A549 (cell line): ENCODE measurements around the gene ROBO1. TPM values are rescaled to one million over a fixed set of nuclear protein-coding genes. Genes with fewer than 3 reads are reported as not detected.

Experiments
- ATAC-seq, 2 experiments: fragments of 200-7000 bp in 1 of 2; fragments of >200 bp in 1 of 2; cut with Nextera tagmentation in 1 of 2; cut with Tn5 transposase in 1 of 2; 3 replicates each; pipeline versions ENCODE4 v1.8.0 to v1.9.1; 2018 to 2020; ENCODE audit warnings: mild to moderate bottlenecking in 1 of 2, moderate library complexity in 1 of 2
- CTCF ChIA-PET: fragments of 300-600 bp; sonication (Branson Sonifier 250); formaldehyde crosslinking; extraction: SDS; loops from one replicate; lab custom pipeline; 2021; ENCODE audit warnings: antibody characterized with exemption, inconsistent platforms; lab: Yijun Ruan, JAX
- POLR2A ChIA-PET: fragments of 350-600 bp; formaldehyde crosslinking; extraction: SDS; loops from one replicate; lab custom pipeline; 2021; ENCODE audit warnings: antibody characterized with exemption, inconsistent platforms; lab: Yijun Ruan, JAX
- DNase-seq, 2 experiments: peaks; one replicate each; pipeline versions ENCODE4 v3.0.0 to v3.0.0-alpha.2; 2011 to 2016; ENCODE audit warnings: low read depth in 1 of 2, low spot score in 1 of 2
- FAIRE-seq: peaks from 2 replicates; lab custom pipeline; 2011; peaks lifted over from hg19 to GRCh38; lab: Jason Lieb, UNC
- H3K27ac ChIP-seq, 2 experiments: fragments of >200 bp; sonication (Bioruptor Twin); formaldehyde crosslinking; 3 replicates each; pipeline ENCODE4 v1.5.1; 2016 to 2017
- H3K4me1 ChIP-seq: fragments of >200 bp; sonication (Bioruptor Twin); formaldehyde crosslinking; 3 replicates; pipeline ENCODE4 v1.6.1; 2016
- H3K4me2 ChIP-seq: fragments of >200 bp; sonication (Bioruptor Twin); formaldehyde crosslinking; 3 replicates; pipeline ENCODE4 v1.6.1; 2016
- H3K4me3 ChIP-seq: fragments of >200 bp; sonication (Bioruptor Twin); formaldehyde crosslinking; 3 replicates; pipeline ENCODE4 v1.5.1; 2016
- H3K9me3 ChIP-seq: fragments of >200 bp; sonication (Bioruptor Twin); formaldehyde crosslinking; 3 replicates; pipeline ENCODE4 v1.6.1; 2016
- CEBPB ChIP-seq, 2 experiments: fragments of >200 bp in 1 of 2; sonication (Bioruptor Twin) in 1 of 2; formaldehyde crosslinking in 1 of 2; IDR thresholded peaks; 2 replicates each; pipeline ENCODE4 v1.6.1; 2012 to 2016
- CHD2 ChIP-seq: fragments of 150-350 bp; IDR thresholded peaks from 2 replicates; pipeline ENCODE4 v1.6.1; 2014; ENCODE audit warnings: low read length; ENCODE audit not compliant: partially characterized antibody
- CHD4 ChIP-seq: fragments of 200-600 bp; sonication (generic); IDR thresholded peaks from 2 replicates; pipeline ENCODE4 v1.6.1; 2016; ENCODE audit warnings: antibody characterized with exemption, mild to moderate bottlenecking, borderline replicate concordance
- EHF ChIP-seq: fragments of 250-450 bp; sonication (Bioruptor Pico); IDR thresholded peaks from 2 replicates; pipeline ENCODE4 v1.5.0; 2020; ENCODE audit warnings: mild to moderate bottlenecking
- ESRRA ChIP-seq: fragments of 150-350 bp; IDR thresholded peaks from 2 replicates; pipeline ENCODE4 v1.6.1; 2014; ENCODE audit warnings: mild to moderate bottlenecking, low read length, borderline replicate concordance
- FOSB ChIP-seq: fragments of 250-450 bp; sonication (Bioruptor Pico); IDR thresholded peaks from 2 replicates; pipeline ENCODE4 v1.5.0; 2020; ENCODE audit warnings: mild to moderate bottlenecking, moderate library complexity
- FOXS1 ChIP-seq: fragments of 250-450 bp; sonication (Bioruptor Pico); IDR thresholded peaks from 2 replicates; pipeline ENCODE4 v1.5.0; 2020; ENCODE audit warnings: mild to moderate bottlenecking, moderate library complexity
- GATA3 ChIP-seq: IDR thresholded peaks from 2 replicates; pipeline ENCODE4 v1.6.1; 2012; ENCODE audit warnings: borderline replicate concordance
- HOXA7 ChIP-seq: fragments of 250-450 bp; sonication (Bioruptor Pico); IDR thresholded peaks from 2 replicates; pipeline ENCODE4 v1.5.0; 2020; ENCODE audit warnings: mild to moderate bottlenecking, moderate library complexity
- JUN ChIP-seq, 2 experiments: fragments of >200 bp; sonication (Bioruptor Twin); formaldehyde crosslinking; IDR thresholded peaks; 2 replicates in 1 of 2; 3 replicates in 1 of 2; pipeline ENCODE4 v1.6.1; 2016 to 2017
- KDM1A ChIP-seq: fragments of 200-600 bp; sonication (generic); IDR thresholded peaks from 2 replicates; pipeline ENCODE4 v1.6.1; 2016; ENCODE audit warnings: low read depth, mild to moderate bottlenecking
- MAFK ChIP-seq: fragments of 450-650 bp; IDR thresholded peaks from 2 replicates; pipeline ENCODE4 v1.6.1; 2014; ENCODE audit not compliant: partially characterized antibody
- MAX ChIP-seq: IDR thresholded peaks from 2 replicates; pipeline ENCODE4 v1.6.1; 2012
- MAZ ChIP-seq: fragments of 150-350 bp; IDR thresholded peaks from 2 replicates; pipeline ENCODE4 v1.6.1; 2014; ENCODE audit warnings: antibody characterized with exemption, low read depth, low read length, borderline replicate concordance
- NFE2L2 ChIP-seq: fragments of 150-350 bp; conservative IDR thresholded peaks from 2 replicates; pipeline ENCODE4 v1.6.1; 2014; ENCODE audit warnings: low read length
- NPAS2 ChIP-seq: fragments of 250-450 bp; sonication (Bioruptor Pico); IDR thresholded peaks from 2 replicates; pipeline ENCODE4 v1.8.0; 2022; ENCODE audit warnings: mild to moderate bottlenecking, moderate library complexity, borderline replicate concordance
- NR3C1 ChIP-seq: fragments of >200 bp; sonication (Bioruptor Twin); formaldehyde crosslinking; IDR thresholded peaks from 3 replicates; pipeline ENCODE4 v1.6.1; 2017
- PBX3 ChIP-seq: IDR thresholded peaks from 2 replicates; pipeline ENCODE4 v1.6.1; 2012
- POLR2A ChIP-seq: IDR thresholded peaks from 2 replicates; pipeline ENCODE4 v1.6.1; 2012; ENCODE audit warnings: mild to moderate bottlenecking, low read length
- RAD21 ChIP-seq, 2 experiments: fragments of >200 bp in 1 of 2; sonication (Bioruptor Twin) in 1 of 2; formaldehyde crosslinking in 1 of 2; IDR thresholded peaks in 1 of 2; conservative IDR thresholded peaks in 1 of 2; 2 replicates in 1 of 2; 3 replicates in 1 of 2; pipeline ENCODE4 v1.6.1; 2012 to 2018; ENCODE audit warnings: inconsistent platforms in 1 of 2
- REST ChIP-seq: fragments of 200-600 bp; sonication (generic); IDR thresholded peaks from 2 replicates; pipeline ENCODE4 v1.6.1; 2016; ENCODE audit warnings: antibody characterized with exemption, mild to moderate bottlenecking, moderate library complexity
- SMC3 ChIP-seq: fragments of >200 bp; sonication (Bioruptor Twin); formaldehyde crosslinking; IDR thresholded peaks from 3 replicates; pipeline ENCODE4 v1.6.1; 2018; ENCODE audit warnings: inconsistent platforms
- TFCP2L1 ChIP-seq: fragments of 250-450 bp; sonication (Bioruptor Pico); IDR thresholded peaks from 2 replicates; pipeline ENCODE4 v1.5.0; 2021; ENCODE audit warnings: mild to moderate bottlenecking
- WGBS: methylation state at CpG from one replicate; pipeline ENCODE4 v1.1.6; 2017; ENCODE audit errors: missing lambda C conversion rate; 5-methylcytosine and 5-hydroxymethylcytosine counted together
- polyA plus RNA-seq, 4 experiments: library from polyadenylated mRNA; depleted of rRNA in 3 of 4; stranded (reverse); fragments of >200 nt; fragmentation: RNase III in 1 of 4; extraction: RNeasy Plus Mini Kit Qiagen cat#74134 plus additional on column Dnase treatment in 1 of 4; gene quantifications; 2 replicates in 3 of 4; 3 replicates in 1 of 4; pipeline ENCODE4 v1.2.3, GENCODE V29; 2011 to 2017

ROBO1 gene
- polyA plus RNA-seq, 2 of the 4 experiments (the other 2 are of a cell fraction): 25.3 to 35.6 TPM

GRCh38 chr3:78963771-78964170 is 804.0 kb downstream of the ROBO1 start:
- Histone ChIP-seq H3K4me3 (no peak overlapping the region), H3K4me2 (no peak overlapping the region), H3K9me3 (no peaks in the 10 kb centered on the region), H3K4me1 (no peaks in the 10 kb centered on the region), H3K27ac (no peak overlapping the region)
- FAIRE-seq: no peak
- POLR2A ChIA-PET: no interaction called here
- TF ChIP-seq FOSB (CRISPR knock-in tag): no peak
- TF ChIP-seq NFE2L2: no peak
- no peak for TF ChIP-seq REST
- no peak for TF ChIP-seq MAZ
- DNase-seq: no peak
- 74% methylated on average over 5 of the region's 5 CpGs for WGBS
- CTCF ChIA-PET: no interaction called here
- ATAC-seq: no peak

GRCh38 chr3:78957456-78957855 is 810.3 kb downstream of the ROBO1 start:
- no peak overlapping the region for H3K4me2 ChIP-seq
- FAIRE-seq (no peak), DNase-seq (no peak), ATAC-seq (no peak)
- ChIA-PET POLR2A (no interaction called here), CTCF (interaction anchor here (1.1 kb wide), 1 partner anchor 31 kb away, joined by 3 read pairs; no protein-coding TSS in a partner anchor)
- no peak overlapping the region for H3K4me3 ChIP-seq
- TF ChIP-seq RAD21 (conservative IDR thresholded peaks at IDR 0.05 in 1 of 2, IDR thresholded peaks at IDR 0.05 in 1 of 2): no peak
- no peak for TF ChIP-seq HOXA7 (CRISPR knock-in tag)
- no peak for TF ChIP-seq NR3C1
- no peak for TF ChIP-seq MAFK
- TF ChIP-seq MAZ: no peak
- TF ChIP-seq POLR2A: no peak
- TF ChIP-seq GATA3: no peak
- no peak for TF ChIP-seq FOXS1 (CRISPR knock-in tag)
- no peak for TF ChIP-seq CHD4
- no peak for TF ChIP-seq TFCP2L1 (CRISPR knock-in tag)
- TF ChIP-seq JUN (IDR thresholded peaks at IDR 0.05): no peak
- TF ChIP-seq CEBPB (IDR thresholded peaks at IDR 0.05): no peak
- TF ChIP-seq NPAS2: no peak
- no peak for TF ChIP-seq SMC3
- no peak for TF ChIP-seq PBX3
- no peak for TF ChIP-seq CHD2
- no peak overlapping the region for H3K27ac ChIP-seq
- no peaks in the 10 kb centered on the region for H3K9me3 ChIP-seq
- WGBS: 52% methylated on average over 5 of the region's 5 CpGs
- no peaks in the 10 kb centered on the region for H3K4me1 ChIP-seq

GRCh38 chr3:78951342-78951945 is 816.4 kb downstream of the ROBO1 start:
- no peak for FAIRE-seq
- no peak overlapping the region for H3K27ac ChIP-seq
- TF ChIP-seq ESRRA (no peak), KDM1A (no peak), EHF (CRISPR knock-in tag) (no peak), MAX (no peak)
- DNase-seq: peak in 1 of 2 experiments; percentile 17
- 21% methylated on average over 4 of the region's 4 CpGs for WGBS
- no peak overlapping the region for H3K4me3 ChIP-seq
- ChIA-PET POLR2A (no interaction called here), CTCF (no interaction called here)
- peaks cover 7% of the 10 kb centered on the region; the same call in 2 of the 3 replicates for H3K4me1 ChIP-seq
- peak overlapping the region; percentile 44 for H3K4me2 ChIP-seq
- ATAC-seq: no peak
- H3K9me3 ChIP-seq: no peaks in the 10 kb centered on the region
